ENCODE measurements around the gene CUL5.
"Not testable (repeated sequence)": the region's sequence is repeated elsewhere in the genome, so short reads cannot be mapped to it uniquely, and the experiment has no call there.

DNA sequence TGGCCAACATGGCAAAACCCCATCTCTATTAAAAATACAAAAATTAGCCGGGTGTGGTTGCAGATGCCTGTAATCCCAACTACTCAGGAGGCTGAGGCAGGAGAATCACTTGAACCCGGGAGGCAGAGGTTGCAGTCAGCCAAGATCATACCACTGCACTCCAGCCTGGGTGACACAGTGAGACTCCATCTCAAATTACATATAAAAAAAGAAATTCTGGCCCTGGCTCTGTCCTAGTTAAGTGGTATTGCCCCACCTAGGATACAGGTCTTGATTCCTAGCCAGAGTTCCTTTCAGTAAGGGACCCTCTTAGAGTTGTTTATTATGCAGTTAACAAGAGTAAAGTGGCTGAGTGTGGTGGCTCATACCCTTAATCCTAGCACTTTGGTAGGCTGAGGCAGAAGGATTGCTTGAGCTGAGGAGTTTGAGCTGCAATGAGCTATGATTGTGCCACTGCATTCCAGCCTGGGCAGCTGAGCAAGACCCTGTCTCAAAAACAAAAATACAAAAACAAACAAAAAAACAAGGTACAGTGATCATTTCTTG lies 124.4 kb downstream of the CUL5 start:
- TF ChIP-seq CTCF, POLR2A (IDR thresholded peaks at IDR 0.05): not testable (repeated sequence)

All from ovary (tissue), 3 donors.